ENCODE data around the gene SLC16A3. TPM values are rescaled to one million over a fixed set of nuclear protein-coding genes. Genes with fewer than 3 reads are reported as not detected.

SLC16A3 gene
- total and polyA plus RNA-seq, 2 donors (not counting 1 experiment from before 2014, with no cell fraction given) = 14.9 to 65.7 TPM

DNA sequence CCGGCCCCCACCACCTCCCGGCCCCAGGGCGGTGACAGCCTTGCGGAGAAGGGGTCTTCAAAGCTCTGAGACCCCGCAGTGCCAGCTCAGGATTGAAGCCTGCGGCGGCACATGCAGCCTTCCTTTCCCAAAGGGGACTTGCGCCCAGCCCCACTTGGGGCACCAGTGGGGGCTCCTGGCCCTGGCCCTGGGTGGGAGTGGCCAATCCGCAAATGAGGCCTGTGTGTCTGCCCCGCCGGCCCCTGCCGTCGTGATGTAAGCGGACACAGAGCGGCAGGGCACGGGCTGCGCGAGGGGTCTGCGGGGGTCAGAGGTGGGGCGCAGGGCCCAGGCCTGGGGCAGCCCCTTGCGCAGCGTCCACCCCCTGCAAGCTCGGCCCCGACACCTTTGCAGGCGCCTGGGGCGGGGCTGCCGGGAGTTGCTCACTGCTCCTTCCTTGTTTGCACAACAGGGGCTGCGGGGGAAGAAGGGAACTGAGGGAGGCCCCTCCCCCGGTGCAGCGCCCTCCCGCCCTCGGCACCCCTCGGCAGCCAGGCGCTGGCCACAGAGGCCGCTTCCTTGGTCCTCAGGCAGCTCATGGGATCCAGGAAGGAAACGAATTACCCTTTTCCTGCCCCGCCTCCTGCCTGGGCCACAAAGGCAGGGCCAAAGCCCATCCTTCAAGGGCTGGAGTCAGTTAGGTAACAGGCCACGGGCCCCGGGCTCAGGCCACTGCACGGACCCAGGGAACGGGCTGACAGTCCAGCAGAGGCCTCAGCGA lies 2.9 kb downstream of the SLC16A3 start:
- intact Hi-C loops (cut with micrococcal nuclease) = loop anchor here (1.0 to 2.0 kb wide), 2 partner anchors 25 to 217 kb away; no protein-coding TSS in a partner anchor
- ATAC-seq (ENCODE audit: low read depth) (no peak), DNase-seq (peak; percentile 62)
- Histone ChIP-seq H3K36me3 (replicated peaks in 1 of 2; ENCODE audit: control extremely low read depth in 1 of 2, control insufficient read depth in 1 of 2, extremely low read depth in 1 of 2, insufficient read depth in 2 of 2, low read length in 1 of 2) (no peaks in the 10 kb centered on the region), H3K9ac (ENCODE audit: low read length) (peak overlapping the region; percentile 92), H3K27me3 (replicated peaks in 1 of 4; ENCODE audit: control extremely low read depth in 1 of 4, control insufficient read depth in 3 of 4, insufficient read depth in 4 of 4, low read length in 3 of 4) (no peaks in the 10 kb centered on the region), H3K27ac (ENCODE audit: low read length in 2 of 2) (peak overlapping the region; percentile 42 to 47), H3K4me3 (ENCODE audit: control extremely low read depth in 1 of 5, extremely low read depth in 1 of 5, insufficient read depth in 1 of 5, low read depth in 2 of 5, low read length in 4 of 5) (peak overlapping the region; percentile 13 to 69 (median 59)), H3K79me2 (ENCODE audit: control insufficient read depth, insufficient read depth, low read length) (no peaks in the 10 kb centered on the region), H3K4me1 (ENCODE audit: control insufficient read depth in 2 of 2, insufficient read depth in 2 of 2, low read length in 2 of 2) (peaks cover 29 to 73% of the 10 kb centered on the region in 2 donors), H3K4me2 (replicated peaks; ENCODE audit: low read depth, low read length, poor library complexity, severe bottlenecking) (peak overlapping the region; percentile 99), H4K20me1 (ENCODE audit: control insufficient read depth, insufficient read depth, low read length, poor library complexity, severe bottlenecking) (peaks cover 51% of the 10 kb centered on the region), H3K9me3 (ENCODE audit: control extremely low read depth in 1 of 3, control insufficient read depth in 2 of 3, insufficient read depth in 1 of 3, low read length in 2 of 3) (no peaks in the 10 kb centered on the region), H2AFZ (ENCODE audit: insufficient read depth, low read depth, low read length, poor library complexity, severe bottlenecking) (peak overlapping the region; percentile 52)
- Mint-ChIP-seq H3K27ac (no peak overlapping the region), H3K4me1 (peaks cover 37% of the 10 kb centered on the region), H3K9me3 (ENCODE audit: insufficient read depth) (no peaks in the 10 kb centered on the region), H3K27me3 (no peaks in the 10 kb centered on the region), H3K4me3 (peak overlapping the region; percentile 49)
- ChIA-PET POLR2A (interaction anchor here (0.5 to 1.3 kb wide), 6 partner anchors 21 to 184 kb away, joined by 3 to 7 read pairs (median 3); no protein-coding TSS in a partner anchor), CTCF (interaction anchor here (0.8 to 1.4 kb wide), 3 partner anchors 12 to 69 kb away, joined by 3 to 4 read pairs (median 4); no protein-coding TSS in a partner anchor)
- WGBS (ENCODE audit: insufficient coverage) = 20% methylated on average over 40 of the region's 42 CpGs
- TF ChIP-seq EZH2 (IDR thresholded peaks at IDR 0.05; ENCODE audit: borderline replicate concordance, insufficient read depth, low read depth, low read length, poor library complexity, severe bottlenecking) = no peak
- TF ChIP-seq, protein P1, sequence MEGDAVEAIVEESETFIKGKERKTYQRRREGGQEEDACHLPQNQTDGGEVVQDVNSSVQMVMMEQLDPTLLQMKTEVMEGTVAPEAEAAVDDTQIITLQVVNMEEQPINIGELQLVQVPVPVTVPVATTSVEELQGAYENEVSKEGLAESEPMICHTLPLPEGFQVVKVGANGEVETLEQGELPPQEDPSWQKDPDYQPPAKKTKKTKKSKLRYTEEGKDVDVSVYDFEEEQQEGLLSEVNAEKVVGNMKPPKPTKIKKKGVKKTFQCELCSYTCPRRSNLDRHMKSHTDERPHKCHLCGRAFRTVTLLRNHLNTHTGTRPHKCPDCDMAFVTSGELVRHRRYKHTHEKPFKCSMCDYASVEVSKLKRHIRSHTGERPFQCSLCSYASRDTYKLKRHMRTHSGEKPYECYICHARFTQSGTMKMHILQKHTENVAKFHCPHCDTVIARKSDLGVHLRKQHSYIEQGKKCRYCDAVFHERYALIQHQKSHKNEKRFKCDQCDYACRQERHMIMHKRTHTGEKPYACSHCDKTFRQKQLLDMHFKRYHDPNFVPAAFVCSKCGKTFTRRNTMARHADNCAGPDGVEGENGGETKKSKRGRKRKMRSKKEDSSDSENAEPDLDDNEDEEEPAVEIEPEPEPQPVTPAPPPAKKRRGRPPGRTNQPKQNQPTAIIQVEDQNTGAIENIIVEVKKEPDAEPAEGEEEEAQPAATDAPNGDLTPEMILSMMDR (IDR thresholded peaks at IDR 0.05) = no peak

GRCh38 chr17:82232322-82232820 lies 3.5 kb downstream of the SLC16A3 start:
- Histone ChIP-seq H3K4me1 (ENCODE audit: control insufficient read depth in 2 of 2, insufficient read depth in 2 of 2, low read length in 2 of 2) (peaks cover 29 to 75% of the 10 kb centered on the region in 2 donors), H3K27ac (ENCODE audit: low read length in 2 of 2) (no peak overlapping the region), H4K20me1 (ENCODE audit: control insufficient read depth, insufficient read depth, low read length, poor library complexity, severe bottlenecking) (peaks cover 57% of the 10 kb centered on the region), H3K9ac (ENCODE audit: low read length) (no peak overlapping the region), H3K4me2 (replicated peaks; ENCODE audit: low read depth, low read length, poor library complexity, severe bottlenecking) (peak overlapping the region; percentile 99), H2AFZ (ENCODE audit: insufficient read depth, low read depth, low read length, poor library complexity, severe bottlenecking) (no peak overlapping the region), H3K79me2 (ENCODE audit: control insufficient read depth, insufficient read depth, low read length) (no peaks in the 10 kb centered on the region), H3K27me3 (replicated peaks in 1 of 4; ENCODE audit: control extremely low read depth in 1 of 4, control insufficient read depth in 3 of 4, insufficient read depth in 4 of 4, low read length in 3 of 4) (no peaks in the 10 kb centered on the region), H3K9me3 (ENCODE audit: control extremely low read depth in 1 of 3, control insufficient read depth in 2 of 3, insufficient read depth in 1 of 3, low read length in 2 of 3) (no peaks in the 10 kb centered on the region), H3K36me3 (replicated peaks in 1 of 2; ENCODE audit: control extremely low read depth in 1 of 2, control insufficient read depth in 1 of 2, extremely low read depth in 1 of 2, insufficient read depth in 2 of 2, low read length in 1 of 2) (no peaks in the 10 kb centered on the region), H3K4me3 (ENCODE audit: control extremely low read depth in 1 of 5, extremely low read depth in 1 of 5, insufficient read depth in 1 of 5, low read depth in 2 of 5, low read length in 4 of 5) (peak overlapping the region in 3 of 5 experiments; percentile 59 to 69 (median 67))
- no peaks in the 10 kb centered on the region for H3K9me3 Mint-ChIP-seq (ENCODE audit: insufficient read depth)
- peaks cover 37% of the 10 kb centered on the region for H3K4me1 Mint-ChIP-seq
- ChIA-PET POLR2A (interaction anchor here (0.5 to 1.3 kb wide), 6 partner anchors 22 to 1087 kb away, joined by 3 to 7 read pairs (median 3); no protein-coding TSS in a partner anchor), CTCF (no interaction called here)
- H3K27me3 Mint-ChIP-seq = no peaks in the 10 kb centered on the region
- DNase-seq = no peak
- H3K27ac Mint-ChIP-seq = no peak overlapping the region
- ATAC-seq (ENCODE audit: low read depth) = no peak
- intact Hi-C loops (cut with micrococcal nuclease) = no loop called here
- 86% methylated on average over 17 of the region's 21 CpGs for WGBS (ENCODE audit: insufficient coverage)
- peak overlapping the region; percentile 26 for H3K4me3 Mint-ChIP-seq
- no peak for TF ChIP-seq EZH2 (IDR thresholded peaks at IDR 0.05; ENCODE audit: borderline replicate concordance, insufficient read depth, low read depth, low read length, poor library complexity, severe bottlenecking)
- TF ChIP-seq, protein P1 (IDR thresholded peaks at IDR 0.05) = no peak

Measured in B cell (primary cell).